GM12878 (cell line): ENCODE measurements around the gene NDUFB7. TPM values are rescaled to one million over a fixed set of nuclear protein-coding genes. Genes with fewer than 3 reads are reported as not detected.

Source experiments
- BACH1 ChIP-seq: fragments of 450-650 bp; IDR thresholded peaks from 2 replicates; pipeline ENCODE4 v1.6.1; 2017; ENCODE audit warnings: mild to moderate bottlenecking, borderline replicate concordance
- BHLHE40 ChIP-seq, 2 experiments: fragments of 450-650 bp in 1 of 2; IDR thresholded peaks; 2 replicates each; pipeline ENCODE4 v1.6.1; 2011 to 2017; ENCODE audit warnings: low read depth in 2 of 2, borderline replicate concordance in 1 of 2, improper control_type of control experiment in 1 of 2, low read length in 1 of 2, mild to moderate bottlenecking in 1 of 2
- DPF2 ChIP-seq: fragments of 450-650 bp; IDR thresholded peaks from 2 replicates; pipeline ENCODE4 v1.6.1; 2017; ENCODE audit warnings: mild to moderate bottlenecking
- EGR1 ChIP-seq, 2 experiments: IDR thresholded peaks; 1 replicate in 1 of 2; 2 replicates in 1 of 2; pipeline ENCODE4 v1.6.1; 2011 to 2012; ENCODE audit warnings: low read depth in 2 of 2, low read length in 2 of 2, borderline replicate concordance in 1 of 2, mild to moderate bottlenecking in 1 of 2, moderate library complexity in 1 of 2
- HDGF ChIP-seq: fragments of 450-650 bp; IDR thresholded peaks from 2 replicates; pipeline ENCODE4 v1.6.1; 2016; ENCODE audit warnings: antibody characterized with exemption
- MEF2B ChIP-seq: fragments of 450-650 bp; IDR thresholded peaks from 2 replicates; pipeline ENCODE4 v1.6.1; 2018; ENCODE audit warnings: mild to moderate bottlenecking, moderate library complexity; ENCODE audit not compliant: partially characterized antibody, poor library complexity, severe bottlenecking
- NR2C2 ChIP-seq: IDR thresholded peaks from 2 replicates; pipeline ENCODE4 v1.6.1; 2011; ENCODE audit warnings: borderline replicate concordance, low read depth; ENCODE audit not compliant: control insufficient read depth, insufficient read length
- NRF1 ChIP-seq: conservative IDR thresholded peaks from 2 replicates; pipeline ENCODE4 v1.6.1; 2011; ENCODE audit warnings: mild to moderate bottlenecking, low read depth, low read length, improper control_type of control experiment
- PML ChIP-seq: IDR thresholded peaks from 2 replicates; pipeline ENCODE4 v1.6.1; 2012; ENCODE audit warnings: low read length, inconsistent platforms
- POU2F2 ChIP-seq: IDR thresholded peaks from 3 replicates; pipeline ENCODE4 v1.6.1; 2011; ENCODE audit warnings: low read depth, mild to moderate bottlenecking, low read length, borderline replicate concordance
- RELA ChIP-seq: fragments of 450-650 bp; IDR thresholded peaks from 2 replicates; pipeline ENCODE4 v1.8.0; 2014; ENCODE audit warnings: borderline replicate concordance; ENCODE audit not compliant: partially characterized antibody
- SMAD1 ChIP-seq: fragments of 450-650 bp; IDR thresholded peaks from 2 replicates; pipeline ENCODE4 v1.6.1; 2018; ENCODE audit warnings: mild to moderate bottlenecking, low read depth; ENCODE audit not compliant: partially characterized antibody
- SMC3 ChIP-seq: IDR thresholded peaks from 2 replicates; pipeline ENCODE4 v1.6.1; 2011; ENCODE audit warnings: low read length, improper control_type of control experiment, borderline replicate concordance
- SRF ChIP-seq, 2 experiments: IDR thresholded peaks; 2 replicates each; pipeline ENCODE4 v1.6.1; 2011; ENCODE audit warnings: low read depth in 2 of 2, low read length in 2 of 2, mild to moderate bottlenecking in 1 of 2, moderate library complexity in 1 of 2
- SUPT20H ChIP-seq: IDR thresholded peaks from 2 replicates; pipeline ENCODE4 v1.6.1; 2011; ENCODE audit warnings: low read depth, mild to moderate bottlenecking, low read length, moderate library complexity, borderline replicate concordance; ENCODE audit not compliant: control insufficient read depth
- USF1 ChIP-seq: IDR thresholded peaks from 2 replicates; pipeline ENCODE4 v1.6.1; 2011; ENCODE audit warnings: borderline replicate concordance, low read depth, mild to moderate bottlenecking, moderate library complexity, mixed read lengths, low read length; ENCODE audit not compliant: insufficient read depth; ENCODE audit errors: extremely low read length
- ZNF687 ChIP-seq: fragments of 450-650 bp; IDR thresholded peaks from 2 replicates; pipeline ENCODE4 v1.6.1; 2017; ENCODE audit warnings: mild to moderate bottlenecking, moderate library complexity
- polyA plus RNA-seq, 11 experiments: library from polyadenylated mRNA; depleted of rRNA in 4 of 11; unstranded in 6 of 11; stranded (reverse) in 5 of 11; fragments of >200 nt; fragmentation: Nextera tagmentation in 4 of 11; fragmentation: Illumina TruSeq in 1 of 11; extraction: Ambion mirVana in 4 of 11; extraction: Trizol in 1 of 11; gene quantifications; 1 replicate in 1 of 11; 2 replicates in 10 of 11; pipeline versions ENCODE4 v1.2.1 to v1.2.3, GENCODE V29; 2011 to 2016; ENCODE audit warnings: inconsistent platforms in 2 of 11, missing spikeins in 2 of 11, low read depth in 1 of 11
- total RNA-seq, 4 experiments: library from RNA; depleted of rRNA in 3 of 4; stranded (reverse); fragments of >200 nt in 3 of 4; fragmentation: Illumina TruSeq in 1 of 4; extraction: Trizol in 1 of 4; gene quantifications; 2 replicates each; pipeline versions ENCODE4 v1.2.1 to v1.2.3, GENCODE V29; 2013 to 2021
- TF ChIP-seq, protein P1 (sequence below), 3 experiments: IDR thresholded peaks in 2 of 3; conservative IDR thresholded peaks in 1 of 3; 2 replicates each; pipeline ENCODE4 v1.5.1; 2011; ENCODE audit warnings: low read depth in 3 of 3, low read length in 3 of 3, mild to moderate bottlenecking in 3 of 3, control low read depth in 2 of 3, moderate library complexity in 2 of 3, inconsistent platforms in 1 of 3, mixed read lengths in 1 of 3; ENCODE audit not compliant: control insufficient read depth in 2 of 3, insufficient read depth in 1 of 3; ENCODE audit errors: extremely low read depth in 1 of 3
- TF ChIP-seq, protein P2 (sequence below): IDR thresholded peaks from 2 replicates; pipeline ENCODE4 v1.6.1; 2012; ENCODE audit warnings: low read depth, low read length, improper control_type of control experiment

The NDUFB7 gene
- total and polyA plus RNA-seq, 10 of the 15 experiments (the other 5 are each of a cell fraction or from before 2014, with no cell fraction given) = 14.6 to 480 (median 182) TPM

DNA sequence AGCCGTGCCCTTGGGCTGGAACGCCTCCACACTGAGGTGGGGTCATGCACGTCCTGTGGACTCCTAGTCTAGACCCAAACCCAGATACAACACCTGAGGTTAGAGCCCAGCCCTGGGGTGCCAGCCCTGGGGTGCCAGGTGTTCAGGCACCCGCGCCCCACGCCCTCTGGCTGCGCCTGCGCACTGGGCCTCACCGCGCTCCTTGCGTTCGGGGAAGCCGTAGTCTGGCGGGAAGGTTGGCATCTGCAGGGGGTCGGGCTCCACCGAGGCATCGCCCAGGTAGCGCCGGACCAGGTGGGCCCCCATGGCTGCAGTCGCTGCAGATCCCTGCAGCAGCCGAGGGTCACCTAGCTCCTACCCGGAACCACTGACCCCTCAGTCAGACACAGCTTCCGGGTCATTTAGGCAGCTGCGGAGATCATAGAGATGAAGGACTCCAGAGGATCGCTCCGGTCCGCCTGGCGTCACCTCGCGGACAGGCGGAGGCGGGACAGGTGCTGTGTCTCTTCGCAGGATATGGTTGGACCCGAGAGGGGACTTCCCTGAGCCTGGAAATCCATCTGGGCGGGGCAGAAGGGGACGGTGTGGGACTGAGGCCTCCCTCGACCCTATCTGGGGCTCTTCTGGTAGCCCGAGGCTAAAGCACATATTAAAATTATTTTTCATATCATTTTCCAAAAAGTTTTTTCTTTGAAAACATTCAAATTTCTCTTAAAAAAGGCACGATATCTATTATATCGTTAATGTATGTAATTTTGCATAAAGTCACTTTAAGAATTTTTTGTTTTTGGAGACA, at the start of gene NDUFB7 (continued):
- TF ChIP-seq ZNF687 (no peak), NRF1 (peak; percentile 71), POU2F2 (no peak), SMC3 (peak; percentile 26; the same call in 1 of the 2 replicates), USF1 (no peak), RELA (peak; percentile 76), BHLHE40 (IDR thresholded peaks at IDR 0.05; ENCODE audit: borderline replicate concordance in 1 of 2, low read depth in 2 of 2, low read length in 1 of 2) (peak; percentile 52 to 74; a peak in 3 of 4 replicates), DPF2 (peak; percentile 44), NR2C2 (peak; percentile 97), SUPT20H (no peak), SMAD1 (no peak), MEF2B (no peak), BACH1 (peak; percentile 79; the same call in 1 of the 2 replicates), SRF (IDR thresholded peaks at IDR 0.05; ENCODE audit: low read depth in 2 of 2, low read length in 2 of 2) (0 out of 4 replicates have a peak, but pooled peaks of 1 of the 2 experiments have one; percentile 29), PML (peak; percentile 71; the same call in 1 of the 2 replicates), HDGF (no peak; the same call in none of the 2 replicates), EGR1 (IDR thresholded peaks at IDR 0.05; ENCODE audit: borderline replicate concordance in 1 of 2, low read depth in 2 of 2, low read length in 2 of 2) (peak in 1 of 2 experiments; percentile 90; a peak in 2 of 3 replicates)
- TF ChIP-seq, protein P1, sequence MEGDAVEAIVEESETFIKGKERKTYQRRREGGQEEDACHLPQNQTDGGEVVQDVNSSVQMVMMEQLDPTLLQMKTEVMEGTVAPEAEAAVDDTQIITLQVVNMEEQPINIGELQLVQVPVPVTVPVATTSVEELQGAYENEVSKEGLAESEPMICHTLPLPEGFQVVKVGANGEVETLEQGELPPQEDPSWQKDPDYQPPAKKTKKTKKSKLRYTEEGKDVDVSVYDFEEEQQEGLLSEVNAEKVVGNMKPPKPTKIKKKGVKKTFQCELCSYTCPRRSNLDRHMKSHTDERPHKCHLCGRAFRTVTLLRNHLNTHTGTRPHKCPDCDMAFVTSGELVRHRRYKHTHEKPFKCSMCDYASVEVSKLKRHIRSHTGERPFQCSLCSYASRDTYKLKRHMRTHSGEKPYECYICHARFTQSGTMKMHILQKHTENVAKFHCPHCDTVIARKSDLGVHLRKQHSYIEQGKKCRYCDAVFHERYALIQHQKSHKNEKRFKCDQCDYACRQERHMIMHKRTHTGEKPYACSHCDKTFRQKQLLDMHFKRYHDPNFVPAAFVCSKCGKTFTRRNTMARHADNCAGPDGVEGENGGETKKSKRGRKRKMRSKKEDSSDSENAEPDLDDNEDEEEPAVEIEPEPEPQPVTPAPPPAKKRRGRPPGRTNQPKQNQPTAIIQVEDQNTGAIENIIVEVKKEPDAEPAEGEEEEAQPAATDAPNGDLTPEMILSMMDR (IDR thresholded peaks at IDR 0.05 in 2 of 3, conservative IDR thresholded peaks at IDR 0.05 in 1 of 3; ENCODE audit: control insufficient read depth in 2 of 3, extremely low read depth in 1 of 3, insufficient read depth in 1 of 3, low read depth in 3 of 3, low read length in 3 of 3) = peak; percentile 93 to 99 (median 95)
- TF ChIP-seq, protein P2, sequence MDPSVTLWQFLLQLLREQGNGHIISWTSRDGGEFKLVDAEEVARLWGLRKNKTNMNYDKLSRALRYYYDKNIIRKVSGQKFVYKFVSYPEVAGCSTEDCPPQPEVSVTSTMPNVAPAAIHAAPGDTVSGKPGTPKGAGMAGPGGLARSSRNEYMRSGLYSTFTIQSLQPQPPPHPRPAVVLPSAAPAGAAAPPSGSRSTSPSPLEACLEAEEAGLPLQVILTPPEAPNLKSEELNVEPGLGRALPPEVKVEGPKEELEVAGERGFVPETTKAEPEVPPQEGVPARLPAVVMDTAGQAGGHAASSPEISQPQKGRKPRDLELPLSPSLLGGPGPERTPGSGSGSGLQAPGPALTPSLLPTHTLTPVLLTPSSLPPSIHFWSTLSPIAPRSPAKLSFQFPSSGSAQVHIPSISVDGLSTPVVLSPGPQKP = no peak
